ENCODE measurements around the gene JAGN1.

DNA sequence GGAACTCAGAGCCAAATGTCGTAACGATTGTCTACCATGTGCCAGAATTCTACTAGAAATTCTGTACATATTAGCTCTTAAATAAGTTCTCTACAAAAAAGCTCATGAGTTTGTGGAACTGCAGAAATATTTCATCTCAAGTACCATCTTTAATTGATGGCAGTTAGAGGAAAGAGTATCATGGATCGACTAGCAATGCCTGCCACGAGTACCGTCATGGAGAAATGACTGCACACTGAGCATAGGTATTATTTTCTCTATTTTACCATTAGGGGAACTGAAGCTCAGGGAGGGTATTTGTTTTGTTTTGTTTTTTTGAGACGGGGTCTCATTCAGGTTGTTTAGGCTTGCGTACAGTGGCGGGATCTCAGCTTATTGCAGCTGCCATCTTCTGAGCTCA is 49.4 kb upstream of the JAGN1 start:
- no peak for TF ChIP-seq CTCF (IDR thresholded peaks at IDR 0.05; ENCODE audit: control extremely low read depth in 1 of 3, insufficient read depth in 1 of 3, low read depth in 1 of 3, low read length in 3 of 3)
- TF ChIP-seq ASH2L (IDR thresholded peaks at IDR 0.05; ENCODE audit: low read length), result no peak
- TF ChIP-seq RAD21 (IDR thresholded peaks at IDR 0.05 in 1 of 2, conservative IDR thresholded peaks at IDR 0.05 in 1 of 2; ENCODE audit: low read depth in 2 of 2, low read length in 2 of 2), result no peak
- TF ChIP-seq TCF12 (IDR thresholded peaks at IDR 0.05; ENCODE audit: low read depth, low read length), result no peak
- no peak for TF ChIP-seq SIN3A (conservative IDR thresholded peaks at IDR 0.05 in 1 of 2, IDR thresholded peaks at IDR 0.05 in 1 of 2; ENCODE audit: low read depth in 1 of 2, low read length in 2 of 2)
- no peak for TF ChIP-seq GTF2F1 (IDR thresholded peaks at IDR 0.05; ENCODE audit: borderline replicate concordance, low read depth, low read length)
- no peak for TF ChIP-seq POLR2A (IDR thresholded peaks at IDR 0.05; ENCODE audit: control extremely low read depth in 1 of 2, low read depth in 2 of 2, low read length in 2 of 2)
- TF ChIP-seq POLR2AphosphoS5 (IDR thresholded peaks at IDR 0.05; ENCODE audit: low read depth, low read length), result no peak
- TF ChIP-seq EP300 (IDR thresholded peaks at IDR 0.05; ENCODE audit: borderline replicate concordance in 1 of 2, low read depth in 2 of 2, low read length in 2 of 2), result no peak
- no peak for TF ChIP-seq CBX5 (IDR thresholded peaks at IDR 0.05; ENCODE audit: low read depth, low read length)
- no peak for TF ChIP-seq USF2 (IDR thresholded peaks at IDR 0.05; ENCODE audit: low read length)
